Hepatocyte (in vitro differentiated cells): ENCODE data around the gene STRBP.

ENCODE experiments used
- CTCF ChIP-seq: fragments of 200-600 bp; sonication (generic); IDR thresholded peaks from 2 replicates; pipeline ENCODE4 v1.5.1; 2016; ENCODE audit warnings: antibody characterized with exemption, mild to moderate bottlenecking; ENCODE audit not compliant: poor library complexity
- EZH2 ChIP-seq: fragments of 200-600 bp; sonication (generic); IDR thresholded peaks from 2 replicates; pipeline ENCODE4 v1.6.1; 2016; ENCODE audit warnings: antibody characterized with exemption, mild to moderate bottlenecking, borderline replicate concordance
- EZH2phosphoT487 ChIP-seq: fragments of 200-600 bp; sonication (generic); IDR thresholded peaks from one replicate; pipeline ENCODE4 v1.6.1; 2018; ENCODE audit warnings: antibody characterized with exemption, mild to moderate bottlenecking, low read depth, moderate library complexity; ENCODE audit not compliant: unreplicated experiment, severe bottlenecking

- TF ChIP-seq CTCF (no peak), EZH2 (no peak), EZH2phosphoT487 (no peak)
Observed at GRCh38 chr9:123263227-123263626, 5.2 kb downstream of the STRBP start.
